Endothelial cell of umbilical vein (primary cell): ENCODE measurements around the gene RAB3GAP1. TPM values are rescaled to one million over a fixed set of nuclear protein-coding genes. Genes with fewer than 3 reads are reported as not detected.

Experiments used
- BruUV-seq: library from RNA; stranded (reverse); fragments of 400-500 nt; replicated peaks from 2 replicates; lab custom pipeline; 2021; lab: Mats Ljungman, UMichigan
- CTCF ChIA-PET: fragments of 300-600, 350-600 bp; sonication (Branson Sonifier 250); formaldehyde crosslinking; loops from one replicate; lab custom pipeline; 2021; ENCODE audit warnings: antibody characterized with exemption, inconsistent platforms; lab: Charles Lee
- POLR2A ChIA-PET: fragments of 300-600, 350-600 bp; sonication (Branson Sonifier 250); formaldehyde crosslinking; loops from one replicate; lab custom pipeline; 2021; ENCODE audit warnings: antibody characterized with exemption, inconsistent platforms; lab: Charles Lee
- DNase-seq: peaks from one replicate; pipeline ENCODE4 v3.0.0-alpha.2; 2011; ENCODE audit warnings: low read depth, low spot score
- FAIRE-seq: peaks from 2 replicates; lab custom pipeline; 2011; peaks lifted over from hg19 to GRCh38; lab: Jason Lieb, UNC
- H2AFZ ChIP-seq: 2 replicates; pipeline ENCODE4 v1.6.0; 2012; ENCODE audit warnings: low read depth, low read length, control low read depth, inconsistent platforms
- H3K27ac ChIP-seq: 2 replicates; pipeline ENCODE4 v1.5.1; 2011; ENCODE audit warnings: low read depth, mild to moderate bottlenecking, control low read depth, low read length, moderate library complexity; ENCODE audit not compliant: insufficient read depth
- H3K27me3 ChIP-seq, 2 experiments: 2 replicates each; pipeline versions ENCODE4 v1.6.0 to v1.6.1; 2011; ENCODE audit warnings: low read length in 2 of 2, mixed read lengths in 1 of 2; ENCODE audit not compliant: control insufficient read depth in 2 of 2, insufficient read depth in 2 of 2
- H3K36me3 ChIP-seq, 2 experiments: 2 replicates in 1 of 2; 3 replicates in 1 of 2; pipeline ENCODE4 v1.5.1; 2011; ENCODE audit warnings: low read length in 2 of 2, mild to moderate bottlenecking in 1 of 2, moderate library complexity in 1 of 2; ENCODE audit not compliant: control insufficient read depth in 2 of 2, insufficient read depth in 2 of 2; ENCODE audit errors: extremely low read depth in 1 of 2
- H3K4me1 ChIP-seq: 3 replicates; pipeline ENCODE4 v1.5.1; 2011; ENCODE audit warnings: mild to moderate bottlenecking, low read length; ENCODE audit not compliant: control insufficient read depth, insufficient read depth; ENCODE audit errors: extremely low read depth
- H3K4me2 ChIP-seq: 2 replicates; pipeline ENCODE4 v1.6.1; 2011; ENCODE audit warnings: low read length, control low read depth, mixed read lengths; ENCODE audit not compliant: insufficient read depth
- H3K4me3 ChIP-seq, 3 experiments: fragments of 200-600 bp in 1 of 3; sonication (generic), shearing (Covaris generic) in 1 of 3; replicated peaks in 1 of 3; 2 replicates each; pipeline ENCODE4 v1.5.1; 2011 to 2016; ENCODE audit warnings: control low read depth in 3 of 3, low read length in 3 of 3, mild to moderate bottlenecking in 2 of 3, inconsistent platforms in 1 of 3, low read depth in 1 of 3, moderate library complexity in 1 of 3; ENCODE audit not compliant: insufficient read depth in 1 of 3
- H3K79me2 ChIP-seq: 2 replicates; pipeline ENCODE4 v1.6.0; 2012; ENCODE audit warnings: low read length, inconsistent platforms; ENCODE audit not compliant: control insufficient read depth, insufficient read depth
- H3K9ac ChIP-seq: replicated peaks from 2 replicates; pipeline ENCODE3; 2011; ENCODE audit warnings: low read length, control low read depth; ENCODE audit not compliant: insufficient read depth; ENCODE audit errors: extremely low read depth
- H3K9me1 ChIP-seq: replicated peaks from 3 replicates; pipeline ENCODE4 v1.6.0; 2011; ENCODE audit warnings: mild to moderate bottlenecking, low read length; ENCODE audit not compliant: control insufficient read depth, insufficient read depth; ENCODE audit errors: extremely low read depth
- H3K9me3 ChIP-seq: replicated peaks from 2 replicates; pipeline ENCODE4 v1.5.1; 2012; ENCODE audit warnings: low read length, inconsistent platforms; ENCODE audit not compliant: control insufficient read depth, insufficient read depth
- H4K20me1 ChIP-seq: replicated peaks from 2 replicates; pipeline ENCODE3; 2011; ENCODE audit warnings: mild to moderate bottlenecking, low read length; ENCODE audit not compliant: control insufficient read depth, insufficient read depth; ENCODE audit errors: extremely low read depth
- EZH2 ChIP-seq: IDR thresholded peaks from 2 replicates; pipeline ENCODE4 v1.6.1; 2012; ENCODE audit warnings: borderline replicate concordance, low read depth, mild to moderate bottlenecking, moderate library complexity, low read length, inconsistent platforms; ENCODE audit not compliant: severe bottlenecking
- FOS ChIP-seq: IDR thresholded peaks from 2 replicates; pipeline ENCODE4 v1.6.1; 2011; ENCODE audit warnings: mild to moderate bottlenecking, low read length, moderate library complexity, borderline replicate concordance; ENCODE audit not compliant: insufficient read depth
- GATA2 ChIP-seq: IDR thresholded peaks from 2 replicates; pipeline ENCODE4 v1.7.0; 2011; ENCODE audit warnings: low read depth, mild to moderate bottlenecking, moderate library complexity, mixed read lengths, low read length; ENCODE audit not compliant: insufficient read length, insufficient read depth
- JUN ChIP-seq: IDR thresholded peaks from 2 replicates; pipeline ENCODE4 v1.6.1; 2011; ENCODE audit warnings: borderline replicate concordance, low read depth; ENCODE audit not compliant: insufficient read length, insufficient read depth
- MAX ChIP-seq: IDR thresholded peaks from 2 replicates; pipeline ENCODE4 v1.6.1; 2011; ENCODE audit not compliant: insufficient read depth, insufficient read length
- MYC ChIP-seq: IDR thresholded peaks from one replicate; pipeline ENCODE4 v1.6.1; 2011; ENCODE audit warnings: mild to moderate bottlenecking, low read depth, low read length
- POLR2A ChIP-seq: IDR thresholded peaks from 2 replicates; pipeline ENCODE4 v1.6.1; 2012; ENCODE audit warnings: low read depth, mild to moderate bottlenecking, control low read depth, low read length
- POLR2AphosphoS5 ChIP-seq: IDR thresholded peaks from 2 replicates; pipeline ENCODE4 v1.6.1; 2012; ENCODE audit warnings: low read depth, mild to moderate bottlenecking, control low read depth, low read length, moderate library complexity; ENCODE audit not compliant: insufficient read depth
- dilution Hi-C: fragments of 300-500 bp; cut with MboI; formaldehyde crosslinking; loops from one replicate; pipeline ENCODE4 v1.15.0; 2019; ENCODE audit warnings: low sequenced_read_pairs; ENCODE audit not compliant: extremely low pct_ligation_motif_present
- intact Hi-C: fragments of 100-400 bp; cut with micrococcal nuclease; formaldehyde crosslinking; loops from one replicate; pipeline ENCODE4 v1.10.0; 2022
- polyA plus RNA-seq, 4 experiments: library from polyadenylated mRNA; depleted of rRNA in 3 of 4; stranded (reverse) in 3 of 4; unstranded in 1 of 4; fragments of >200 nt; gene quantifications; 2 replicates each; pipeline versions ENCODE4 v1.2.1 to v1.2.3, GENCODE V29; 2011 to 2012; ENCODE audit warnings: missing spikeins in 1 of 4
- total RNA-seq: library from RNA; stranded (reverse); gene quantifications from 2 replicates; pipeline ENCODE4 v1.2.3, GENCODE V29; 2021
- TF ChIP-seq, protein P1 (sequence below), 2 donors: IDR thresholded peaks; 1 replicate in 1 of 2; 2 replicates in 1 of 2; pipeline ENCODE4 v1.5.1; 2011; ENCODE audit warnings: low read length in 2 of 2, mild to moderate bottlenecking in 2 of 2, moderate library complexity in 2 of 2, control low read depth in 1 of 2, inconsistent platforms in 1 of 2, low read depth in 1 of 2; ENCODE audit not compliant: insufficient read depth in 1 of 2; ENCODE audit errors: extremely low read depth in 1 of 2

Gene RAB3GAP1
- total and polyA plus RNA-seq, 2 donors (not counting 3 experiments of a cell fraction or from before 2014, with no cell fraction given): 14.9 to 39.5 TPM

- H3K9me3 ChIP-seq: no peaks in the 10 kb centered on the region
- H2AFZ ChIP-seq: no peak overlapping the region
- intact Hi-C loops (no loop called here), dilution Hi-C loops (no loop called here)
- FAIRE-seq (no peak), DNase-seq (no peak)
- TF ChIP-seq POLR2AphosphoS5: no peak
- TF ChIP-seq EZH2: no peak
- no peak for TF ChIP-seq MAX
- TF ChIP-seq, protein P1, sequence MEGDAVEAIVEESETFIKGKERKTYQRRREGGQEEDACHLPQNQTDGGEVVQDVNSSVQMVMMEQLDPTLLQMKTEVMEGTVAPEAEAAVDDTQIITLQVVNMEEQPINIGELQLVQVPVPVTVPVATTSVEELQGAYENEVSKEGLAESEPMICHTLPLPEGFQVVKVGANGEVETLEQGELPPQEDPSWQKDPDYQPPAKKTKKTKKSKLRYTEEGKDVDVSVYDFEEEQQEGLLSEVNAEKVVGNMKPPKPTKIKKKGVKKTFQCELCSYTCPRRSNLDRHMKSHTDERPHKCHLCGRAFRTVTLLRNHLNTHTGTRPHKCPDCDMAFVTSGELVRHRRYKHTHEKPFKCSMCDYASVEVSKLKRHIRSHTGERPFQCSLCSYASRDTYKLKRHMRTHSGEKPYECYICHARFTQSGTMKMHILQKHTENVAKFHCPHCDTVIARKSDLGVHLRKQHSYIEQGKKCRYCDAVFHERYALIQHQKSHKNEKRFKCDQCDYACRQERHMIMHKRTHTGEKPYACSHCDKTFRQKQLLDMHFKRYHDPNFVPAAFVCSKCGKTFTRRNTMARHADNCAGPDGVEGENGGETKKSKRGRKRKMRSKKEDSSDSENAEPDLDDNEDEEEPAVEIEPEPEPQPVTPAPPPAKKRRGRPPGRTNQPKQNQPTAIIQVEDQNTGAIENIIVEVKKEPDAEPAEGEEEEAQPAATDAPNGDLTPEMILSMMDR (IDR thresholded peaks at IDR 0.05; ENCODE audit: extremely low read depth in 1 of 2, insufficient read depth in 1 of 2, low read depth in 1 of 2, low read length in 2 of 2): no peak
- TF ChIP-seq POLR2A: no peak
- TF ChIP-seq MYC: no peak
- TF ChIP-seq GATA2: no peak
- no peak for TF ChIP-seq FOS
- TF ChIP-seq JUN: no peak
- no peaks in the 10 kb centered on the region for H3K9me1 ChIP-seq
- POLR2A ChIA-PET: no interaction called here
- no peaks in the 10 kb centered on the region for H3K4me1 ChIP-seq
- H4K20me1 ChIP-seq: no peaks in the 10 kb centered on the region
- H3K9ac ChIP-seq: no peak overlapping the region
- H3K4me3 ChIP-seq: no peak overlapping the region
- H3K4me2 ChIP-seq: no peak overlapping the region
- no peak overlapping the region for H3K27ac ChIP-seq
- H3K27me3 ChIP-seq: peaks cover 0 to 3% of the 10 kb centered on the region in 2 experiments
- no peaks in the 10 kb centered on the region for H3K79me2 ChIP-seq
- H3K36me3 ChIP-seq: no peaks in the 10 kb centered on the region
- CTCF ChIA-PET: no interaction called here
- no TSS peak for BruUV-seq
Measured at GRCh38 chr2:135029481-135030134, 22.5 kb upstream of the RAB3GAP1 start.
